ENCODE results near the gene RASGRP2. TPM values are rescaled to one million over a fixed set of nuclear protein-coding genes. Genes with fewer than 3 reads are reported as not detected.

RASGRP2 gene
- total RNA-seq, 1 experiment from 2014 or later = 9.2 TPM

- no peaks in the 10 kb centered on the region for H3K36me3 ChIP-seq (replicated peaks; ENCODE audit: control insufficient read depth, insufficient read depth, low read length)
- DNase-seq = no peak
- no peak overlapping the region for H3K4me3 ChIP-seq (ENCODE audit: insufficient read depth, low read depth, low read length)
- H3K27me3 ChIP-seq (ENCODE audit: control insufficient read depth, insufficient read depth, low read length) = peaks cover 1% of the 10 kb centered on the region; the same call in 1 of the 2 replicates
Observed at GRCh38 chr11:64685536-64685935, 58.4 kb downstream of the RASGRP2 start.

- DNase-seq = no peak
- H3K27me3 ChIP-seq (ENCODE audit: control insufficient read depth, insufficient read depth, low read length) = peaks cover 1% of the 10 kb centered on the region; the same call in 1 of the 2 replicates
Observed at GRCh38 chr11:64684357-64684756, 59.6 kb downstream of the RASGRP2 start.

GRCh38 chr11:64681171-64681570 lies 62.8 kb downstream of the RASGRP2 start:
- no peak for DNase-seq
- Histone ChIP-seq H3K4me3 (ENCODE audit: insufficient read depth, low read depth, low read length) (no peak overlapping the region), H3K27me3 (ENCODE audit: control insufficient read depth, insufficient read depth, low read length) (peaks cover 1% of the 10 kb centered on the region; the same call in 1 of the 2 replicates), H3K36me3 (replicated peaks; ENCODE audit: control insufficient read depth, insufficient read depth, low read length) (no peaks in the 10 kb centered on the region)

More at GRCh38 chr11:64684357-64684756, 59.6 kb downstream of the RASGRP2 start:
- no peaks in the 10 kb centered on the region for H3K36me3 ChIP-seq (replicated peaks; ENCODE audit: control insufficient read depth, insufficient read depth, low read length)
- no peak overlapping the region for H3K4me3 ChIP-seq (ENCODE audit: insufficient read depth, low read depth, low read length)

- no peak for DNase-seq
Observed at GRCh38 chr11:64679846-64680245, 64.1 kb downstream of the RASGRP2 start.

GRCh38 chr11:64677441-64678023 lies 66.4 kb downstream of the RASGRP2 start:
- H3K36me3 ChIP-seq (replicated peaks; ENCODE audit: control insufficient read depth, insufficient read depth, low read length) = no peaks in the 10 kb centered on the region
- H3K4me3 ChIP-seq (ENCODE audit: insufficient read depth, low read depth, low read length) = no peak overlapping the region
- H3K27me3 ChIP-seq (ENCODE audit: control insufficient read depth, insufficient read depth, low read length) = peaks cover 1% of the 10 kb centered on the region; the same call in 1 of the 2 replicates
- DNase-seq = no peak

More at GRCh38 chr11:64679846-64680245, 64.1 kb downstream of the RASGRP2 start:
- H3K27me3 ChIP-seq (ENCODE audit: control insufficient read depth, insufficient read depth, low read length) = peaks cover 1% of the 10 kb centered on the region; the same call in 1 of the 2 replicates
- H3K36me3 ChIP-seq (replicated peaks; ENCODE audit: control insufficient read depth, insufficient read depth, low read length) = no peaks in the 10 kb centered on the region
- no peak overlapping the region for H3K4me3 ChIP-seq (ENCODE audit: insufficient read depth, low read depth, low read length)

Other genes with a start within 250 kb of the RASGRP2 start
- gene SLC22A11, start 188.2 kb downstream of the RASGRP2 start, total RNA-seq (2014; rRNA removed; shearing (Covaris generic)) = 0.67 TPM in 1 of 2 replicates, not detected in the other
- not detected in 2 replicates for gene SLC22A12, start 152.9 kb downstream of the RASGRP2 start, total RNA-seq (2014; rRNA removed; shearing (Covaris generic))
- gene NRXN2, start 20.9 kb downstream of the RASGRP2 start, total RNA-seq (2014; rRNA removed; shearing (Covaris generic)) = 0.85 and 1.9 TPM in 2 replicates
- gene PYGM, start 15.8 kb upstream of the RASGRP2 start, total RNA-seq (2014; rRNA removed; shearing (Covaris generic)) = 2.9 and 6.4 TPM in 2 replicates
- 66.5 and 80.0 TPM in 2 replicates for gene SF1, start 34.4 kb upstream of the RASGRP2 start, total RNA-seq (2014; rRNA removed; shearing (Covaris generic))
- gene MAP4K2, start 59.1 kb upstream of the RASGRP2 start, total RNA-seq (2014; rRNA removed; shearing (Covaris generic)) = 24.5 and 29.7 TPM in 2 replicates
- gene MEN1, start 66.4 kb upstream of the RASGRP2 start, total RNA-seq (2014; rRNA removed; shearing (Covaris generic)) = 31.7 and 40.0 TPM in 2 replicates
- gene CDC42BPG, start 100.5 kb upstream of the RASGRP2 start, total RNA-seq (2014; rRNA removed; shearing (Covaris generic)) = 2.3 and 2.6 TPM in 2 replicates
- gene EHD1, start 134.5 kb upstream of the RASGRP2 start, total RNA-seq (2014; rRNA removed; shearing (Covaris generic)) = 23.7 and 30.2 TPM in 2 replicates
- gene ATG2A, start 173.1 kb upstream of the RASGRP2 start, total RNA-seq (2014; rRNA removed; shearing (Covaris generic)) = 19.3 and 22.5 TPM in 2 replicates
- 5.0 and 6.0 TPM in 2 replicates for gene PPP2R5B, start 180.5 kb upstream of the RASGRP2 start, total RNA-seq (2014; rRNA removed; shearing (Covaris generic))
- 2.4 TPM in 1 of 2 replicates, not detected in the other for gene GPHA2, start 191.8 kb upstream of the RASGRP2 start, total RNA-seq (2014; rRNA removed; shearing (Covaris generic))
- 0.97 and 1.1 TPM in 2 replicates for gene MAJIN, start 228.0 kb upstream of the RASGRP2 start, total RNA-seq (2014; rRNA removed; shearing (Covaris generic))